RPMI7951 (cell line): Measurements from ENCODE around the gene SOCS7. TPM values are rescaled to one million over a fixed set of nuclear protein-coding genes. Genes with fewer than 3 reads are reported as not detected.

Experiments
- DNase-seq: peaks from one replicate; pipeline ENCODE4 v3.0.0-alpha.2; 2012; ENCODE audit warnings: low read depth
- total RNA-seq: library from RNA; depleted of rRNA; stranded (reverse); fragments of >200 nt; shearing (Covaris generic); gene quantifications from 2 replicates; pipeline ENCODE4 v1.2.3, GENCODE V29; 2014; rRNA removed

The SOCS7 gene
- total RNA-seq: 5.2 and 5.4 TPM in 2 replicates

- DNase-seq: peak; percentile 90
Observed at GRCh38 chr17:38351412-38352222, at the start of gene SOCS7. Gene SOCS7, plus strand, starts transcription at chr17:38351844. Its CDS starts 209 bp downstream, at chr17:38352053.

GRCh38 chr17:38315497-38315896, 36.1 kb upstream of the SOCS7 start:
- DNase-seq: no peak

- DNase-seq: no peak
Observed at GRCh38 chr17:38317081-38317480, 34.6 kb upstream of the SOCS7 start.

- no peak for DNase-seq
Observed at GRCh38 chr17:38320482-38320881, 31.2 kb upstream of the SOCS7 start.

- peak; percentile 31 for DNase-seq
Observed at GRCh38 chr17:38322156-38322779, 29.4 kb upstream of the SOCS7 start.

GRCh38 chr17:38322897-38323296, 28.7 kb upstream of the SOCS7 start:
- no peak for DNase-seq

GRCh38 chr17:38324141-38324697, 27.4 kb upstream of the SOCS7 start:
- no peak for DNase-seq

- no peak for DNase-seq
Observed at GRCh38 chr17:38324772-38325171, 26.9 kb upstream of the SOCS7 start.

- peak; percentile 34 for DNase-seq
Observed at GRCh38 chr17:38325221-38325851, 26.3 kb upstream of the SOCS7 start.

GRCh38 chr17:38326996-38327792, 24.4 kb upstream of the SOCS7 start:
- no peak for DNase-seq

- no peak for DNase-seq
Observed at GRCh38 chr17:38327936-38328335, 23.7 kb upstream of the SOCS7 start.

GRCh38 chr17:38328620-38329019, 23.0 kb upstream of the SOCS7 start:
- no peak for DNase-seq

- no peak for DNase-seq
Observed at GRCh38 chr17:38329284-38329683, 22.4 kb upstream of the SOCS7 start.

GRCh38 chr17:38329808-38330730, 21.6 kb upstream of the SOCS7 start:
- DNase-seq: no peak

- DNase-seq: no peak
Observed at GRCh38 chr17:38330941-38331411, 20.7 kb upstream of the SOCS7 start.

- DNase-seq: no peak
Observed at GRCh38 chr17:38332735-38333134, 18.9 kb upstream of the SOCS7 start.

GRCh38 chr17:38333635-38334295, 17.9 kb upstream of the SOCS7 start:
- no peak for DNase-seq

GRCh38 chr17:38334480-38335364, 16.9 kb upstream of the SOCS7 start:
- DNase-seq: no peak

- no peak for DNase-seq
Observed at GRCh38 chr17:38336838-38337237, 14.8 kb upstream of the SOCS7 start.
